ENCODE measurements around the gene TTLL10.
A peak's percentile ranks its signal among the peaks of the same experiment; 100 is the strongest.
"Not testable (repeated sequence)": the region's sequence is repeated elsewhere in the genome, so short reads cannot be mapped to it uniquely, and the experiment has no call there.

The TTLL10 gene

DNA sequence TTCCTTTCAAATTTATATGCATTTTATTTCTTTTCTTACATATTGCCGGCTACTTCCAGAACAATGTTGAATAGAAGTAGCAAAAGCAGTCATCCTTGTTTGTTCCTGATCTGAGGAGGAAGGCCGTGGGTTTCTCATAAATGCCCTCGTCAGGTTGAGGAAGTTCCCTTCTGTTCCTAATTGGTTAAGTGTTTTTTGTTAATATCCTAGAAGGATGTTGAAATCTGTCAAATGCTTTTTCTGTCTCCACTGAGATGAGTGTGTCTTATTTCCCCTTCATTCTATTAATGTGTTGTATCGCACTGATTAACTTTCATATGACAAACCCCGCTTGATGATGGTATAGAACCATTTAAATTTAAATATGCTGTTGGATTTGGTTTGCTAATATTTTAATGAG lies 15.4 kb downstream of the TTLL10 start:
- no peak for DNase-seq

DNA sequence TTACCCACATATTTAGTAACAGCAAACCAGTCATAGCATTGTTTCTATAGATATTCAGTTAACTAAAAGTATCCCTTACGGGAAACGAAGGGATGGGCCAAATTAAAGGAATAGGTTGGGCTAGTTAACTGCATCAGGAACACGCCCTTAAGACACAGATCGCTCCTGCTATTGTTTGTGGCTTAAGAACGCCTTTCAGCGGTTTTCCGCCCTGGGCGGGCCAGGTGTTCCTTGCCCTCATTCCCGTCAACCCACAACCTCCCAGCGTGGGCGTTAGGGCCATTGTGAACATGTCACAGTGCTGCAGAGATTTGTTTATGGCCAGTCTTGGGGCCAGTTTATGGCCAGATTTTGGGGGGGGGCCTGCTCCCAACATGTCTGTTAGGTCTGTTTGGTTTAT lies 18.1 kb downstream of the TTLL10 start:
- DNase-seq = no peak

DNA sequence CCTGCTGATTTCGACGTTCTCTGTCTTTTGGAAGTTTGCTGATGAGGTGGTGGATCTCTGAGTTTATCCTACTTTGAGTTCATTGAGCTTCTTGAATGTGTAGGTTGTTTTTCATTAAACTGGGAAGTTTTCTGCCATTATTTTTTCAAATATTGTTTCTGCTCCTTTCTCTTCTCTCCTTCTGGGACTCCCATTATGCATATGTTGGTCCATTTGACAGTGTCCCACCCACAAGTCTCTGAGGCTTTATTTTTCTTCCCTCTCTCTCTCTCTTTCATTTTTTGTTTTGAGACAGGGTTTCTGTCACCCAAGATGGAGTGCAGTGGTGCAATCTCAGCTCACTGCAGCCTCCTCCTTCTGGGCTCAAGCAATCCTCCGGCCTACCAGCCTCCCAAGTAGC lies 21.0 kb downstream of the TTLL10 start:
- DNase-seq = no peak

- DNase-seq = not testable (repeated sequence)
These were observed 22.0 kb downstream of the TTLL10 start for GRCh38 chr1:1195726-1196125.

- DNase-seq = peak; percentile 4
These were observed 22.9 kb downstream of the TTLL10 start for GRCh38 chr1:1196431-1197187.

DNA sequence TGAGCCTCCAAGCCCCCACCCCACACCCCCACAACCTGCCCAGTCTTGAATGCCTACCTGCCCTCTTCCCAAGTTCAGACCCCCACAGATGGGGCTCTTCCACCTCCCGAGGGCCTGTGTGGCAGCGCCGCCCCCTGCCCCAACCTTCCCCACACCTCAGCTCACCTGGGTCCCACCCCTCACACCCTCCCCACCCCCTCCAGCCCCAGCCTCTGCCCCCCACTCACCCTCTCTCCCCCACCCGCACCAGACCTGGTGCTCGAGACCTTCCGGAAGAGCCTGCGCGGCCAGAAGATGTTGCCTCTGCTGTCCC lies 23.5 kb downstream of the TTLL10 start:
- DNase-seq = no peak

DNA sequence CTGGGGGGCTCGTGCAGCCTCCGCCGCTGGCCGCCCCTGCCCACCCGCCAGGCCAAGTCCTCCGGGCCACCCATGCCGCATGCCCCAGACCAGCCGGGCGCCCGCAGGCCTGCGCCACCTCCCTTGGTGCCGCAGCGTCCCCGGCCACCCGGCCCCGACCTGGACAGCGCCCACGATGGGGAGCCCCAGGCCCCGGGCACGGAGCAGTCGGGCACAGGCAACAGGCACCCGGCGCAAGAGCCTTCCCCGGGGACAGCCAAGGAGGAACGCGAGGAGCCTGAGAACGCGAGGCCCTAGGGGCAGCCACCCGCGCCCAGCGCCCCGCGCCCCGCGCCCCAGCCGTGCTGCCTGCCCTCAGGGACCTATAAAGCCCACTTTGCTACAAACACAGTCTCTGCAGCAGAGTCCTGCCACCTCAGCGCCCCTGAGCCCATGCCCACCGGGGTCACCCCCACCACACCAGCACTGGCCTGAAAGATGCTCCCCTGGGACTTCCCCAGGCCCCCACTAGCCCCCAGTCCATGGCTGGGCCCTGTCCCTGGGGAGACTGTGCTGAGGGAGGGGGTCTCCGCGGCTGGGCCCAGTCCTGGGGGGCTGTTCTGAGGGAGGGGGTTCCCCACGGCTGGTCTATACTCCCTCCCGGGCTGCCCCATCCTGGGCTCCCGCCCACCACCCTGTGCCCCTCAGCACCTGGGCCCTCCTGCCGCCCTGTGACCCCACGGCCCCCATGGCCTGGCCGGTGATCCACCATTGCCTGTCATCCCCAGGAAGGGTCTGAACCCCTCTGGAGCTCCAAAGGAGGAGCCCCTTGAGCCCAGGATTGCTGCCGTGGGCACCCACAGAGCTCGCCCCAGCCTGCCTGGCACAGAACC lies 24.1 kb downstream of the TTLL10 start:
- peak; percentile 3 for DNase-seq

GRCh38 chr1:1198423-1199140 lies 24.9 kb downstream of the TTLL10 start:
- DNase-seq = no peak

DNA sequence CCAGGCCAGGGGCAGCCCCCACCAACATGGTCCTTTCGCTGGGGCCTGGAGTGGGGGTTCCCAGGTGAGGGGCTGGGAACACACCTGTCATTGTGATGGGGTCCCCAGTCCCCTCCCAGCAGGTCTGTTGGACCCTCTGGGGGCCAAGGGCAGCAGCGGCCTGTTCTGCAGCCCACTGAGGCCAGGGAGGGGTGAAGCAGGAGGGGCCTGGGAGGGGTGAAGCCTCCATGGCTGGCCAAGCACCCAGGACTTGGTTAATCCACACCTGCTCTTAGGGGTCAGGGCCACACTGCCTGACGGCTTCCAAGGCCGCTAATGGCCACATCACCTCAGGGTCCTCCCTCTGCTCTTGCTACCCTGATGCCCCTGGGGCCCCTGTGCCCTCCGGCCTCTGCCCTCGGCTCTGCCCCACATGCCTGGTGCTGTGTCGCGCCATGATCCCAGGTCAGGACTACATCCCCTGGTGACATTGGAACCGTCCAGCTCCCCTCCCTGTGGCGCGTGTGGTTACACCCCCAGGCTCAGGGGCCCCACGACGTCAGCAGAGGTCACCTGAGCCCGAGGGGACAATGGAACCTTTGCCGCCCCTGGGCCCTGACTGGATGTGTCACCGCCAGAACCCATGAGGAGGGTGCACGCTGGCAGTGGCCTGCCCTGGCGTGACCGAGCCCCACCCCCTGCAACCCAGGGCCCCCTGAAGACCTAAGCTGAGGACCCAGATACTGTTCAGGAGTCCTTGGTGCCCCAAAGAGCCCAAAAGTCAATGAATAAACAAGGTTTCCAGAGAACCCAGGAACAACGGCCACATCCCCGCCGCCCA lies 25.7 kb downstream of the TTLL10 start:
- peak; percentile 3 for DNase-seq

- DNase-seq = no peak
These were observed 26.5 kb downstream of the TTLL10 start for GRCh38 chr1:1199961-1200875.

GRCh38 chr1:1200876-1201810 lies 27.5 kb downstream of the TTLL10 start:
- DNase-seq = peak; percentile 88

- peak; percentile 6 for DNase-seq
These were observed 29.3 kb downstream of the TTLL10 start for GRCh38 chr1:1202831-1203560.

DNA sequence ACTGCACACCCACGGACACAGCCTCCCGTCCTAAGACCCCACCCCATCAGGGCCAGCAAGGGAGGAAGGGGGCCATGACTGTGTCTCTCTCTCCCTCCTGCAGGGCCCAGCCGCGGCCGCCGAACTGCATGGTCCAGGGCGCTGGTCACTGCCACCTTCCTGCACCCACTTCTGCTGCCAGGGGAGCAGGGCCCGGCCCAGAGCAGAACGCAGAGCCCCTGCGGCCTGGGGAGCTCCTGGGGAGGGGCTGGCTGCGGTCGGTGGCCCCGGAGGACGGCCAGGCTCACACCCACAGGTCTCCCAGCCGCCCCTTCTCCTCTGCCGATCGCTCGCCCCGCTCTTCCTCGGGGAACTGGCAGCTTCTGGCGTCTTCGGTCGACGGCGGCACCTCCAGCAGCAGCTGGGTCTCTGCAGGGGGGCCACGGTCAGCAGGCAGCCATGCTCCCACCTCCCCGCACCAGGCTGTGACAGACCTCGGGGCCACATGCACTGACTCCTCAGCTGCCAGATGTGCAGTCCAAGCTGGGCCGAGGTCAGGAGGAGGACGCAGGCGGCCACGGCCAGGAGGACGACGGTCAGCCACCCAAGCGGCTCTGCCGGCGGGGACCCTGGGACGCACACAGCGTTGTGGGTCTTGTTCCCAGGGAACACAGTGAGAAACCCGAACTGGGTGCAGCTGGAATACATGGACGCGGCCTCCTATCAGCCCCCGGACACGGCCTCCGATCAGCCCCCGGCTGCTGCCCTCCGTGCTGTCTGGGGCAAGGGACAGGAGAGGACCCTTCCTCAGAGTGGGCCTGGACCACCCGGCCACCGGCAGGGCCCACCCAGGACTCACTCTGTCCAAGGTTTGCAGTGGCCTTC lies 30.1 kb downstream of the TTLL10 start:
- DNase-seq = peak; percentile 3

DNA sequence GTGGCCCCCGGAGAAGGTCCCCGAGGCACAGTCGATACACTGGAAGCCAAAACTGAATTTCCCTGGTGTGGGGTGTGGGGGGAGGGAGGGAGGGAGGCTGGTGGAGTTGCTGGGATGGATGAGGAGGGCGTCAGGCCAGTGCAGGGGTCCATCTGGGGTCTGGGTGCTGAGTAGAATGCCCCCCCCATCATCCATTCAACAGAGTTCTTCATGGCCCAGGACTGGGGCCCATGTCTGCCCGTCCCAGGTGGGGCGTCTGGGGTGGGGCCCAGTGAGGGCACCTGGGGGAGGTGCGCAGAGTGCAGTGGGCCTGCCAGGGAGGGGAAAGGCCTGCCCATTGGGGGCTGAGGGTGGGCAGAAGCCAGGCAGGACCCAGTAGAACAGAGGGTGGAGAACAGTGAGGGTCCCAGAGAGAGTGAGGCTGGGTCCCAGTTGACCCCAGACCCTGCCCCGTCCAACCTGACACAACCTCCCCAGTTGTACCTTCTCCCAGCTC lies 30.8 kb downstream of the TTLL10 start:
- peak; percentile 3 for DNase-seq

GRCh38 chr1:1204998-1205768 lies 31.5 kb downstream of the TTLL10 start:
- peak; percentile 23 for DNase-seq

DNA sequence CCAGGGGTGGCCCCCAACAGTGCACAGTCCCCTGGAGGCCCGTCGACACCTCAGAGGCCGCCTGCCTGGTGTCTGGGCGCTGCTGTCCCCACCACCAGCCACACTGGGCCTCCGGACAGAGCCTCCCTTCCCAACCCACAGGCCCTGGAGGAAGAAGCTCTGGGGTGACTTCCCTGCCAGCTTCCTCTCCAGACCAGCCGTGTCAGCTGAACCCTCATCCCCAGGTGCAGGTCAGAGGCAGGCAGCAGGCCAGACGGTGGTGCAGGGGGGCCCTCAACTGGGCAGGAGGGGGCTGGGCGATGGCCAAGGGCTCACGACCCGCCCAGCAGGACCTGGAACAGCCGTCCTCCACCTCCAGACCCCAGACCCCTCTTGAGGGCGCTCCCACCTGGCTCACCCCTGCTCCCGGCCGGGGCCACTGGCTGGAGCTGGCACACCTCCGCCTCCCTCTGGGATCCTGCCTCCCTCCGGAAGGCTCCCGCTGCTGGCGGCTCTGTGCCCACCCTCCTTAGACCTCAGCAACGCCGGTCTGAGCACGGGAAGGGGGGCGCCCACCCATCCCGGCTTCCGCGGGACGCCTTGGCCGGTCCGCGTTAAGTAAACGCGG lies 32.2 kb downstream of the TTLL10 start:
- peak; percentile 21 for DNase-seq

- DNase-seq = peak; percentile 66
These were observed 32.8 kb downstream of the TTLL10 start, which contains the start of gene TNFRSF18 for GRCh38 chr1:1206376-1206965. Gene TNFRSF18 (minus strand): TSS chr1:1206592. CDS start chr1:1206571, 21 bp downstream.

Measured in activated CD4-positive, alpha-beta T cell treated with anti-CD3 and anti-CD28 coated beads for 48 hours (primary cell).